BE2C (cell line): ENCODE data around the gene PCP4.

Experiments
- DNase-seq: peaks from one replicate; pipeline ENCODE4 v3.0.0-alpha.2; 2020
- H3K27me3 ChIP-seq: fragments of 250-450 bp; sonication (Bioruptor Pico); 2 replicates; pipeline ENCODE4 v1.5.1; 2020; ENCODE audit warnings: mild to moderate bottlenecking
- H3K36me3 ChIP-seq: fragments of 250-450 bp; sonication (Bioruptor Pico); 2 replicates; pipeline ENCODE4 v1.5.1; 2020; ENCODE audit warnings: mild to moderate bottlenecking
- H3K4me1 ChIP-seq: fragments of 250-450 bp; sonication (Bioruptor Pico); 2 replicates; pipeline ENCODE4 v1.5.1; 2020
- H3K4me3 ChIP-seq: 2 replicates; pipeline ENCODE4 v1.5.1; 2011; ENCODE audit warnings: low read depth, low read length
- H3K9me3 ChIP-seq: fragments of 250-450 bp; sonication (Bioruptor Pico); 2 replicates; pipeline ENCODE4 v1.5.1; 2020
- TF ChIP-seq, protein P1 (sequence below): IDR thresholded peaks from 2 replicates; pipeline ENCODE4 v1.5.1; 2012; ENCODE audit warnings: mild to moderate bottlenecking, low read depth, low read length

Gene PCP4

DNA sequence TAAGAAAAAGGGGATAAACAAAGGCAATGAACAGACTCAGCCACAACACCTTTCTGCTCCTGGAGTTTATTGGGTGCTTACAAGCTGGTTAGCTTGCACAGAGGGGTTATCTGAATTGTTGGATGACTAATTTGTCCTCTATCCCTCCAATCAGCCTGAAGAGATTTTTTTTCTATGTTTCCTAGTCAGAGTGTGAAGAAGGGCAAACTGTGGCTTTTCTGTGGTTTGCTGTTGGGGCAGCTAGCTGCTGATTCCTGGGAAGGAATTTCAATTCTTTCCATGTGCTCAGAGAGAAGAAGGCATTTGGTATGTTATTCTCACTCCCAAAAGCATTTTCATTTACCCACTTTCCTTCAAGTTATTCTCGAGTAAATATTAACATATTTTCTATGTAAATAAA is 48.6 kb downstream of the PCP4 start:
- no peaks in the 10 kb centered on the region for H3K27me3 ChIP-seq
- TF ChIP-seq, protein P1, sequence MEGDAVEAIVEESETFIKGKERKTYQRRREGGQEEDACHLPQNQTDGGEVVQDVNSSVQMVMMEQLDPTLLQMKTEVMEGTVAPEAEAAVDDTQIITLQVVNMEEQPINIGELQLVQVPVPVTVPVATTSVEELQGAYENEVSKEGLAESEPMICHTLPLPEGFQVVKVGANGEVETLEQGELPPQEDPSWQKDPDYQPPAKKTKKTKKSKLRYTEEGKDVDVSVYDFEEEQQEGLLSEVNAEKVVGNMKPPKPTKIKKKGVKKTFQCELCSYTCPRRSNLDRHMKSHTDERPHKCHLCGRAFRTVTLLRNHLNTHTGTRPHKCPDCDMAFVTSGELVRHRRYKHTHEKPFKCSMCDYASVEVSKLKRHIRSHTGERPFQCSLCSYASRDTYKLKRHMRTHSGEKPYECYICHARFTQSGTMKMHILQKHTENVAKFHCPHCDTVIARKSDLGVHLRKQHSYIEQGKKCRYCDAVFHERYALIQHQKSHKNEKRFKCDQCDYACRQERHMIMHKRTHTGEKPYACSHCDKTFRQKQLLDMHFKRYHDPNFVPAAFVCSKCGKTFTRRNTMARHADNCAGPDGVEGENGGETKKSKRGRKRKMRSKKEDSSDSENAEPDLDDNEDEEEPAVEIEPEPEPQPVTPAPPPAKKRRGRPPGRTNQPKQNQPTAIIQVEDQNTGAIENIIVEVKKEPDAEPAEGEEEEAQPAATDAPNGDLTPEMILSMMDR = no peak
- H3K4me1 ChIP-seq = no peaks in the 10 kb centered on the region
- H3K36me3 ChIP-seq = no peaks in the 10 kb centered on the region
- H3K9me3 ChIP-seq = no peaks in the 10 kb centered on the region; the same call in none of the 2 replicates
- H3K4me3 ChIP-seq = no peak overlapping the region
- no peak for DNase-seq

DNA sequence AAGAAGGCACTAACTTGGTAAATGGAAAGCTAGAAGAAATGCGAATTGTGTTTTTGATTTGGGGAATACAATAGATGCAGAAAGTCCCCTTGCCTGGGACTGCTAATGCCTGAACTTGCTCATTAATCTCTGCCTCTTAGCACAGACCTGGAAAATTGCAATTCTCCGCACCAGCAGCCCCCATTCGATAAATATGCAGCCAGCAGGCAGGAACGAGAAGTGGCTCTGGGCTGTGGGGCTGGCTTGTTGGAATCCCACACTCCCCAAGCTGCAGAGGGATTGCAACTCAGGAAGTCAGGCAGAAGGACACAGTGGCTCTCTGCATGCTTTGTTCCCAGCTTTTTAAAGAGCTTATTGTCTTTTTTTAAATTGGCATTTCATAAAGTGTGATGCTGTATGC is 51.3 kb downstream of the PCP4 start:
- Histone ChIP-seq H3K4me3 (no peak overlapping the region), H3K9me3 (no peaks in the 10 kb centered on the region; the same call in none of the 2 replicates), H3K4me1 (no peaks in the 10 kb centered on the region), H3K27me3 (no peaks in the 10 kb centered on the region), H3K36me3 (no peaks in the 10 kb centered on the region)
- TF ChIP-seq, protein P1 = no peak
- no peak for DNase-seq

DNA sequence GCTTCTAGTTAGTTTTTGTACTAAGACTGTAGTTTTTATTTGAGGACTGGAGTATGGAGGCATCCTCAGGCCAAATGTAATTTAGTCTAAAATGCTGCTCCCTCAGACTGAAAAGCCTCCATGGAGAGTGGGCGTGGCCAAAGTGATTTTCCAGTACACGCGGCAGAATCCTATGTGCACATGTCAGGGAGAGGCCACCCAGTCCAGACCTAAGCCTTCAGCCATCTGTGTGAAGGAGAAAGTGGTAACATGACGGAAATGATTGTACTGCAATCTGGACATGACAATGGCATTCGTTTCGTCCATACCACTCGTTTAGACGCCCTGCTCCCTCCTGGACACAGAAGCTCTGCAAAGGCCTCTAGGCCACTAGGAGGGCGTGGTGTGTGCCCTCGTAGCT is 56.2 kb downstream of the PCP4 start:
- H3K27me3 ChIP-seq = no peaks in the 10 kb centered on the region
- H3K36me3 ChIP-seq = no peaks in the 10 kb centered on the region
- no peak overlapping the region for H3K4me3 ChIP-seq
- TF ChIP-seq, protein P1 = no peak
- no peaks in the 10 kb centered on the region; the same call in none of the 2 replicates for H3K9me3 ChIP-seq
- no peak for DNase-seq
- no peaks in the 10 kb centered on the region for H3K4me1 ChIP-seq

DNA sequence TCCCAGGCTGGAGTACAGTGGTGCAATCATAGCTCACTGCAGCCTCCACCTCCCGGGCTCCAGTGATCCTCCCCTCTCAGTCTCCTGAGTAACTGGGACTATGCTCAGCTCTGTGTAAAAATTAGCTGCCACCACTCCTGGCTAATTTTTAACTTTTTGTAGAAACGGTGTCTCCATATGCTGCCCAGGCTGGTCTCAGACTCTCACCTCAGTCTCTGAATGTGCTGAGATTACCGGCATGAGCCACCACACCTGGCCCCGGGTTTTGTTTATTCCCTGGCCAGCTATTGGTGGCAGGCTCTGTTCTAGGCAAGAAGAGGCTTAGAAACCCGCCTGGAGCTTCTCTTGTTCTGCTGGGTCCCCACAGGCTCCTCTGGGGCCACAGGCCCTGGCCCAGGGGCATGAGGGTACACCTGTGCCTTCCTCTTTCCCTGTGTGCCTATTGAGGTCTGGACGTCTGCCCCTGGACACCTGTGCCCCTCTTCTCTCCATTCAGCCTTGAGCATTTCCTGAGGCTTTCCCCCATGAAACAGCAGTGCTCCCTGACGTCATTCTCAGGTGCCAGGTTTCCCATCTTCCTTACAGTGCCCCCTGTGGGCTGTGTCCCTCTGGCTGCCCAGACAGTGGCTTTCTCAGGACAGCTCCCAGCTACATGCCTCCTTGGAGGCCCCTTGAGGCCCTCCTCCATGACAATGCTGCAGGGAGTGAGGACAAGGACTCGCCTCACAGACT is 57.5 kb downstream of the PCP4 start:
- DNase-seq = no peak
- no peaks in the 10 kb centered on the region for H3K27me3 ChIP-seq
- H3K4me3 ChIP-seq = no peak overlapping the region
- no peaks in the 10 kb centered on the region; the same call in 1 of the 2 replicates for H3K9me3 ChIP-seq
- H3K4me1 ChIP-seq = no peaks in the 10 kb centered on the region
- TF ChIP-seq, protein P1 = no peak
- H3K36me3 ChIP-seq = no peaks in the 10 kb centered on the region

- no peak for DNase-seq
- Histone ChIP-seq H3K36me3 (no peaks in the 10 kb centered on the region), H3K9me3 (no peaks in the 10 kb centered on the region; the same call in 1 of the 2 replicates), H3K4me3 (no peak overlapping the region), H3K27me3 (no peaks in the 10 kb centered on the region), H3K4me1 (no peaks in the 10 kb centered on the region)
- TF ChIP-seq, protein P1 = no peak
Observed at GRCh38 chr21:39927304-39927886, 60.2 kb downstream of the PCP4 start.

DNA sequence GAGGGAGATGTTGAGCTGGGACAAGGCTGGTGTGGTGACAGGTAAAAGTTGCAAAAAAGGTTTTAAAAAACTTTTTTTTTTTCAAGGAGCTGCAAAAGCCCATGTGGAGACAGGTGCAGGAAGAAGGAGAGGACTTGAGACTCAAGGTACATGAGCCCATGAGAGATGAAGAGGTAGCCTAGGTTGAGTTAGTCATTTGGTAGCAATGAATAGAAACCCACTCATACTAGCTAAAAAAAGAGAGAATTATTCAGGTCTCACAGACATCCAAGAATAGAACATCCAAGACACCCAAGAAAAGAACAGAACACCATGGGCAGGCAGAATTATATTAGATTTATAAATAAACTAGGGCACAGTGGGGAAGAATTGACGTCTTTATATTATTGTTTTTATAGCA is 65.1 kb downstream of the PCP4 start:
- no peaks in the 10 kb centered on the region for H3K27me3 ChIP-seq
- H3K4me1 ChIP-seq = no peaks in the 10 kb centered on the region
- no peak overlapping the region for H3K4me3 ChIP-seq
- H3K36me3 ChIP-seq = no peaks in the 10 kb centered on the region
- TF ChIP-seq, protein P1 = no peak
- no peak for DNase-seq
- H3K9me3 ChIP-seq = no peaks in the 10 kb centered on the region
